ENCODE data around the gene PRR12.

DNA sequence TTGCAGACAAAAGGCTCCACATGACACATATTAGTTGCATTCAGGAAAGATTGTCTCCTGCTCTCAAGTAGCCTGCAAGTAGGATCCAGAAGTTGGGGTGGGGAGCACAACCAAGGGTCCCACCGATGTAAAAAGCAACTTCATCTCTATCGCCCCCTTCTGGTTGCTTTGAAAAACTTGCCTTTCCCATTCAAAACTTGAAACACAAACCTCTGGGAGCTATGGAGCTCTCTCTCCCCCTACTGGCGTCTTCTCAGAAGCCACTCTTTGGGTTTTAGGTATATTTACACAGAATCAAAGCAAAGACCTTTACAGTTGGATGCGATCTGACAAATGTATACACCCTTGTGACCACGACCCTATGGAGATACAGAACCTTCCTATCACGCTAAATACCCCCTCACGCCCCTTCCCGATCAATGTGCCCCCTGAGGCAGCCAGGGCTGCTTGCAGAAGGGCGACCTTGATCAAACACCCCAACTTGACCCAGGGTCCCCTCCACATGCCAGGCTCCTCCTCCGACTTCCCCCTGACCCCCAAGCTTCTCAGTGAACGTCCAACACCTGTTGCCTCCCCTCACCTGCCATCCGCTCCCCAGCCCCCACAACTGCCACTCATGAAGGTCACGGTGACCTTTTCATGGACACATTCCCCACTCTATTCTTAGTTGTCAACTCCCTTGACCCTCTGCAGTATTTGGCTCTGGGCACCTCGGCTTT is 20.7 kb upstream of the PRR12 start:
- TF ChIP-seq TARDBP (IDR thresholded peaks at IDR 0.05) (no peak), L3MBTL2 (conservative IDR thresholded peaks at IDR 0.05) (no peak), FOXA1 (IDR thresholded peaks at IDR 0.05) (no peak)
